ENCODE data around the gene NCOA7. TPM values are rescaled to one million over a fixed set of nuclear protein-coding genes. Genes with fewer than 3 reads are reported as not detected.

The NCOA7 gene
- total and polyA plus RNA-seq, 9 of the 15 experiments (the other 6 are each of a cell fraction or from before 2014, with no cell fraction given): 5.8 to 14.6 (median 9.3) TPM

DNA sequence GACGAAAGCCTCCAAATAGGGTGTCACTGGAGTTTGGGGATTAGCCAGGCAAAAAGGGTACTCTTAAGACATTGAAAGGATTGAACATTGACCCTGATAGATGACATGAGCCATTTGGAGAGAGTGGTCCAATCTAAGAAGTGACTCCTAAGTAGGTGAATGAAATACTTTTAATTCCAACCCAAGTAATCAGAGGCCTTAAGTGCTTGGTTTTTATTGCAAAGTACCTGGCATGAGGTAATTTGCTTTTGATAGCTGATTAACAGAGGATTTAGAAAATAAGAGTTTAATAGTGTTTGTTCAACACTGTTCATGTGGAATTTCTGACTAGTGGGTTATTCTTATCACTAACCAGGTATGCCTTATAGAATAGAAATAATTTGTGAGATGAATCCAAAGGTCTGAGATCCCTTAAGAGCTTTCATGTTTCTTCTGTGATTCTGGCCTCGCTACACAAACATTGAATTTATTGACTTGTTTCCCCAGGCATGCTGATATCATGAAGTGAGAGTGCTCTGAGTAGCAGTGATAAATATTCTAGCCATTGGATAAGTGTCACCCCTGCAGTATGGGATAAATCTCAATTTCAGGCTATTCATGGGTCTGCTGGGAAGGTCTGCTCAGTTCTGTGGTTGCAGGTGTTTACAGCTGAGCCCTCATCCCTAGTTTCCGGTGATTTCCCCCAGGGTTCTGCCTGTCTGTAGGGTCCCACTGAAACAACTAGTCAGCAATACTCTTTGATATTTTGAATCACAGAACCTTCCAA lies 6.5 kb downstream of the NCOA7 start:
- peaks cover 19% of the 10 kb centered on the region; the same call in 1 of the 3 replicates for H3K79me2 ChIP-seq (ENCODE audit: control insufficient read depth, insufficient read depth, low read length)
- ChIA-PET POLR2A (interaction anchor here (0.9 to 1.4 kb wide), 2 partner anchors 21 to 49 kb away, joined by 3 read pairs; no protein-coding TSS in a partner anchor), CTCF (ENCODE audit: low intra/inter-chr PET ratio) (no interaction called here)
- no TSS peak for BruUV-seq (replicated peaks)
- DNase-seq (ENCODE audit: extremely low read depth in 1 of 4, low spot score in 3 of 4) (no peak), ATAC-seq (no peak), FAIRE-seq (no peak)
- no peak overlapping the region for H2AFZ ChIP-seq (ENCODE audit: low read depth, low read length)
- no peaks in the 10 kb centered on the region; a peak in 1 of 5 replicates for H3K4me1 ChIP-seq (replicated peaks in 1 of 2; ENCODE audit: control insufficient read depth in 2 of 2, insufficient read depth in 2 of 2, low read length in 2 of 2)
- in situ Hi-C loops (cut with MboI) (no loop called here), intact Hi-C loops (cut with micrococcal nuclease) (no loop called here)
- no peaks in the 10 kb centered on the region for H3K27me3 ChIP-seq (ENCODE audit: control insufficient read depth in 2 of 2, insufficient read depth in 2 of 2, low read length in 2 of 2)
- no peak overlapping the region for H3K4me2 ChIP-seq (ENCODE audit: insufficient read depth, low read length)
- no peak overlapping the region for H3K4me3 ChIP-seq
- H3K9ac ChIP-seq (ENCODE audit: insufficient read depth in 1 of 2, low read depth in 2 of 2, low read length in 2 of 2): no peak overlapping the region
- H4K20me1 ChIP-seq (replicated peaks; ENCODE audit: control insufficient read depth, insufficient read depth, low read length): no peaks in the 10 kb centered on the region
- TF ChIP-seq ZNF395 (CRISPR knock-in tag; IDR thresholded peaks at IDR 0.05) (no peak), ZNF316 (IDR thresholded peaks at IDR 0.05) (peak; percentile 27; the same call in 1 of the 2 replicates)
- H3K36me3 ChIP-seq (ENCODE audit: control insufficient read depth, insufficient read depth, low read length): peaks cover 5% of the 10 kb centered on the region
- 83% methylated on average over 3 of the region's 3 CpGs for WGBS (ENCODE audit: insufficient coverage, low coverage, missing lambda C conversion rate)
- H3K9me1 ChIP-seq (ENCODE audit: control insufficient read depth, insufficient read depth, low read length): peaks cover 3% of the 10 kb centered on the region
- no peak overlapping the region for H3K27ac ChIP-seq (ENCODE audit: extremely low read depth, low read depth, low read length)
- H3K9me3 ChIP-seq (replicated peaks; ENCODE audit: control insufficient read depth, insufficient read depth, low read depth, low read length): no peaks in the 10 kb centered on the region
